ENCODE data around the gene LRRC59. TPM values are rescaled to one million over a fixed set of nuclear protein-coding genes. Genes with fewer than 3 reads are reported as not detected.

Gene LRRC59
- total and polyA plus RNA-seq, 2 of the 8 experiments (the other 6 are each of a cell fraction or from before 2014, with no cell fraction given): 48.3 to 117 TPM

- POLR2A ChIA-PET (ENCODE audit: partially characterized antibody): no interaction called here
- no peak overlapping the region for H2BK12ac ChIP-seq (ENCODE audit: low read depth, low read length)
- H4K20me1 ChIP-seq (replicated peaks in 1 of 2; ENCODE audit: control insufficient read depth in 1 of 2, insufficient read depth in 2 of 2, low read length in 2 of 2): no peaks in the 10 kb centered on the region
- H2BK5ac ChIP-seq (ENCODE audit: low read depth, low read length): no peak overlapping the region
- H3K4me2 ChIP-seq (ENCODE audit: insufficient read depth in 1 of 2, low read depth in 2 of 2, low read length in 2 of 2): no peak overlapping the region
- no peaks in the 10 kb centered on the region for H3K79me1 ChIP-seq (ENCODE audit: low read depth, low read length)
- no peaks in the 10 kb centered on the region for H3K79me2 ChIP-seq (ENCODE audit: control insufficient read depth in 1 of 2, insufficient read depth in 2 of 2, low read length in 2 of 2)
- no peak overlapping the region for H2BK120ac ChIP-seq (replicated peaks; ENCODE audit: low read depth, low read length)
- H3K56ac ChIP-seq (replicated peaks; ENCODE audit: insufficient read length, low read depth, low read length): no peak overlapping the region
- DNase-seq (ENCODE audit: low read depth in 1 of 2, low spot score in 2 of 2) (no peak), FAIRE-seq (no peak)
- H3K18ac ChIP-seq (ENCODE audit: extremely low read depth, low read length): no peak overlapping the region
- H2BK20ac ChIP-seq (ENCODE audit: low read length): no peak overlapping the region
- no peak overlapping the region for H4K5ac ChIP-seq (ENCODE audit: insufficient read length, low read depth, low read length)
- H3K14ac ChIP-seq (ENCODE audit: insufficient read length): no peak overlapping the region
- no peaks in the 10 kb centered on the region for H3K23me2 ChIP-seq (ENCODE audit: low read depth, low read length)
- H3K9ac ChIP-seq (replicated peaks in 1 of 4; ENCODE audit: extremely low read depth in 1 of 4, low read depth in 3 of 4, low read length in 3 of 4): no peak overlapping the region
- no peak overlapping the region for H3K23ac ChIP-seq (ENCODE audit: insufficient read length)
- H3K27ac ChIP-seq (ENCODE audit: low read depth, low read length): no peak overlapping the region
- no peak overlapping the region for H3K4me3 ChIP-seq (ENCODE audit: extremely low read depth in 1 of 4, insufficient read depth in 2 of 4, low read depth in 3 of 4, low read length in 4 of 4)
- peaks cover 0 to 6% (median 0%) of the 10 kb centered on the region in 4 experiments; a peak in 2 of 7 replicates for H3K4me1 ChIP-seq (replicated peaks in 1 of 4; ENCODE audit: control insufficient read depth in 3 of 4, insufficient read depth in 4 of 4, low read length in 3 of 4)
- H3K36me3 ChIP-seq (ENCODE audit: control insufficient read depth in 2 of 4, insufficient read depth in 4 of 4, low read length in 3 of 4): no peaks in the 10 kb centered on the region
- no peak overlapping the region for H2AFZ ChIP-seq (ENCODE audit: low read length)
- H3K4ac ChIP-seq (replicated peaks; ENCODE audit: insufficient read length, low read depth, low read length): no peak overlapping the region
- H4K8ac ChIP-seq (ENCODE audit: extremely low read depth, insufficient read depth, low read length): no peak overlapping the region
- H4K91ac ChIP-seq (replicated peaks; ENCODE audit: insufficient read length, low read length): no peak overlapping the region
- CTCF ChIA-PET (ENCODE audit: partially characterized antibody): interaction anchor here (1.0 to 2.7 kb wide), 5 partner anchors 26 to 75 kb away, joined by 3 to 6 read pairs (median 3); partner anchors contain the start of genes LRRC59 and RSAD1
- no peaks in the 10 kb centered on the region; a peak in 1 of 7 replicates for H3K27me3 ChIP-seq (replicated peaks in 1 of 4; ENCODE audit: control insufficient read depth in 3 of 4, extremely low read depth in 1 of 4, insufficient read depth in 3 of 4, low read length in 3 of 4)
- 84% methylated on average over 4 of the region's 4 CpGs; no CpG with 5 or more reads in 1 of the 2 experiments for WGBS, 2 experiments (ENCODE audit: extremely low coverage in 1 of 2, insufficient coverage in 1 of 2, insufficient read length in 1 of 2, insufficient replicate concordance in 2 of 2, low coverage in 1 of 2, low lambda C conversion rate in 2 of 2, missing lambda C conversion rate in 1 of 2)
- H2AK5ac ChIP-seq (ENCODE audit: low read depth, low read length): no peak overlapping the region
- no peak overlapping the region for H2BK15ac ChIP-seq (ENCODE audit: low read length)
- no peaks in the 10 kb centered on the region for H3K9me3 ChIP-seq (ENCODE audit: insufficient read depth in 2 of 2, low read depth in 1 of 2, low read length in 1 of 2)
- TF ChIP-seq CTCF (IDR thresholded peaks at IDR 0.05; ENCODE audit: control extremely low read depth in 1 of 3, insufficient read depth in 1 of 3, low read depth in 1 of 3, low read length in 3 of 3) (no peak), CHD1 (IDR thresholded peaks at IDR 0.05; ENCODE audit: low read depth, low read length) (no peak), ZNF274 (IDR thresholded peaks at IDR 0.05; ENCODE audit: borderline replicate concordance, extremely low read depth, low read length) (no peak), SIX5 (IDR thresholded peaks at IDR 0.05; ENCODE audit: low read depth, low read length) (no peak), POU5F1 (IDR thresholded peaks at IDR 0.05; ENCODE audit: low read depth, low read length) (no peak), CTBP2 (IDR thresholded peaks at IDR 0.05; ENCODE audit: borderline replicate concordance, insufficient read depth, insufficient read length, low read length) (no peak), POLR2AphosphoS5 (IDR thresholded peaks at IDR 0.05; ENCODE audit: low read depth, low read length) (no peak), RFX5 (IDR thresholded peaks at IDR 0.05; ENCODE audit: borderline replicate concordance, low read depth, low read length) (no peak), MAX (IDR thresholded peaks at IDR 0.05) (no peak), TEAD4 (IDR thresholded peaks at IDR 0.05; ENCODE audit: low read depth, low read length) (no peak), BACH1 (IDR thresholded peaks at IDR 0.05; ENCODE audit: low read length) (no peak), PHF8 (conservative IDR thresholded peaks at IDR 0.05; ENCODE audit: low read depth, low read length) (no peak)
Measured at GRCh38 chr17:50439008-50439407, 41.7 kb upstream of the LRRC59 start.
